A549 treated with ZK216348 at 1 μM for 4 hours (cell line): ENCODE data around the gene HECW1. TPM values are rescaled to one million over a fixed set of nuclear protein-coding genes. Genes with fewer than 3 reads are reported as not detected.

Experiments
- total RNA-seq: library from RNA; stranded (reverse); fragments of 200-300 nt; extraction: Qiagen RNA extraction; gene quantifications from 5 replicates; pipeline ENCODE4 v1.2.3, GENCODE V29; 2022; ENCODE audit warnings: low read depth

Gene HECW1
- total RNA-seq: 12.5 to 16.8 TPM (median 13.5 TPM) in 5 replicates

DNA sequence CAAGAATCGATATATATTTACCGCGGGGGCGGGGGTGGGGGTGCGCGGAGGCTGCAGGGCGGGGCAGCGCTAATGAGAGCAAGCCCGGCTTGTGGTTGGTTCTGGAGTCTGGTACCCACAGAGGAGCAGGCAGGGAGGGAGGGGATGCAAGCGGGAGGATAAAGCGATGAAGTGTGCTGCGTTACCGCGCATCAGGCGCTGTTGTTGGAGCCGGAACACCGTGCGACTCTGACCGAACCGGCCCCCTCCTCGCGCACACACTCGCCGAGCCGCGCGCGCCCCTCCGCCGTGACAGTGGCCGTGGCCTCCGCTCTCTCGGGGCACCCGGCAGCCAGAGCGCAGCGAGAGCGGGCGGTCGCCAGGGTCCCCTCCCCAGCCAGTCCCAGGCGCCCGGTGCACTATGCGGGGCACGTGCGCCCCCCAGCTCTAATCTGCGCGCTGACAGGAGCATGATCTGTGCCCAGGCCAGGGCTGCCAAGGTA lies at the start of gene HECW1:
TSS of gene HECW1 (plus strand) at position 189 of the 482 bp plus-strand sequence. CDS start 131,259 bp downstream, outside the sequence.

DNA sequence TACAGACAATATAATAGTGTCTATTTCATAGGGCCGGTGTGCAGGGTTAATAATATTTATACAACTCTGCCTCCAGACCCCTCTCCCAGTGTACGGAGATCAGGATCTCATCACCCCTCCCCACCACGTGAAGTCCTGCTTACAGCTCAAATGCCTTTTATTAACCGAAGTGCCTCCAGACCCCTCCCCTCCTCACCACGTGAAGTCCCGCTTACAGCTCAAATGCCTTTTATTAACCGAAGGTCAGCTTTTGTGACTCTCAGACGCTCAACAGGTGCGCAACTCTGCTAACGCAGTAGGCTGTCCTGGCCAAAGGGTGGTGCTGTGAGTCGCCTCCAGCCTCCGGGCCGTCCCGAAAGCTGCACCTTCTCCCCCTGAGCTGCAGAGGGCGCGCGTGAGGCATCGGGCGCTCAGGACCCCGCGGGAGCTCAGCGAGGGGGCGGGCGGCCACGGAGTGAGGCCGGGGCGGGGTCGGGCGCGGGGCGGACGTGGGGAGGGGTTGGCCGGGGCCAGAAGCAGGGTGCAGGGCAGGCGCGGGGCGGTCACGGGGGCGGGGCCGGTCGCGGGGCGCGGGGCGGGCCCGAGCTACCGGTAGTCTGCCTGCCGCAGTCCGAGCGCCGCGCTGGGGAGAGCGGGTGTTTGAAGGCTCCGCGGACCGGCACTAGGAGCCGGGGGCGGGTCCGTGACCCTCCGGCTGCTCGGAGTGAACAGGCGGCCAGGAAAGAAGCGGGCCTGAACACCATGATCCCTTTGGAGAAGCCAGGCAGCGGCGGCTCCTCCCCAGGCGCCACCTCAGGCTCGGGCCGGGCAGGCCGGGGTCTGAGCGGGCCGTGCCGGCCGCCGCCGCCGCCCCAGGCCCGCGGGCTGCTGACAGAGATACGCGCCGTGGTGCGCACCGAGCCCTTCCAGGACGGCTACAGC lies 470.3 kb downstream of the HECW1 start, which contains the start of gene STK17A:
TSS of gene STK17A (plus strand) at position 606 of the 921 bp plus-strand sequence. CDS start at position 742, 136 bp downstream.

Other genes starting within 250 kb of the HECW1 start
- gene C7orf25, start 200.6 kb upstream of the HECW1 start, total RNA-seq: 1.2 to 2.6 TPM (median 2.4 TPM) in 5 replicates
- 170 to 246 TPM (median 194 TPM) in 5 replicates for gene PSMA2, start 180.5 kb upstream of the HECW1 start, total RNA-seq
- 64.0 to 82.3 TPM (median 70.8 TPM) in 5 replicates for gene MRPL32, start 180.3 kb upstream of the HECW1 start, total RNA-seq